ENCODE data around the gene MROH2A.

GRCh38 chr2:233800208-233800607, 22.1 kb downstream of the MROH2A start:
- TF ChIP-seq REST (IDR thresholded peaks at IDR 0.05; ENCODE audit: insufficient read depth in 1 of 2, low read depth in 2 of 2, low read length in 2 of 2) (no peak), TAF1 (IDR thresholded peaks at IDR 0.05; ENCODE audit: borderline replicate concordance, insufficient read depth, low read length) (no peak), POLR2AphosphoS5 (IDR thresholded peaks at IDR 0.05; ENCODE audit: low read depth, low read length) (no peak), SIN3A (IDR thresholded peaks at IDR 0.05; ENCODE audit: borderline replicate concordance, insufficient read depth, low read length) (no peak), FOXP2 (optimal IDR thresholded peaks at IDR 0.05; ENCODE audit: borderline replicate concordance, extremely low read depth, extremely low read length, insufficient read depth) (no peak)
